Panc1 (cell line): ENCODE measurements around the gene NKX2-2.

Source experiments
- POLR2AphosphoS5 ChIP-seq: IDR thresholded peaks from 2 replicates; pipeline ENCODE4 v1.6.1; 2012; ENCODE audit warnings: mild to moderate bottlenecking, low read depth, low read length, moderate library complexity
- TF ChIP-seq, protein P1 (sequence below): fragments of 450-650 bp; IDR thresholded peaks from 2 replicates; pipeline ENCODE4 v1.5.1; 2017; ENCODE audit warnings: mild to moderate bottlenecking
- TF ChIP-seq, protein P2 (sequence below), 2 experiments: IDR thresholded peaks; 2 replicates each; pipeline ENCODE4 v1.6.1; 2011 to 2012; ENCODE audit warnings: low read depth in 2 of 2, control low read depth in 1 of 2, low read length in 1 of 2, mild to moderate bottlenecking in 1 of 2, moderate library complexity in 1 of 2; ENCODE audit not compliant: insufficient read depth in 1 of 2

DNA sequence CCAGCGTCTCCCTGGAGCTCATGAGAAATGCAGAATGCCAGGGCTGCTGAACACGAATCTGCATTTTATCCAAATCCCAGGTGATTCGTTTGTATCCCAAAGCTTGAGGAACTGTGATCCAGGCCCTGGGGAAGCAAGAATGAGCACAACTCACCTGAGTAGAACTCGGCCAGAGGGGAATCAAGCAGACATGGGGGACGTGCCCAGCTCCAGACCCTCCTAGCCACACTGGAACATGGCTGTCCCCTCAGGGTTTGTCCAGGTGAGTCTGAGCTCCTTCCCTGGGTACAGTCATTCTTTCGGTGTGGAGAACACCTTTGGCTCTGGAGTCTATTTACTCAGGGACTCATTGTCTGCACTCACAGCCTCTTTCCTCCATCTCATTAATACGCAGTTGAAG is 13.3 kb downstream of the NKX2-2 start:
- TF ChIP-seq, protein P1, sequence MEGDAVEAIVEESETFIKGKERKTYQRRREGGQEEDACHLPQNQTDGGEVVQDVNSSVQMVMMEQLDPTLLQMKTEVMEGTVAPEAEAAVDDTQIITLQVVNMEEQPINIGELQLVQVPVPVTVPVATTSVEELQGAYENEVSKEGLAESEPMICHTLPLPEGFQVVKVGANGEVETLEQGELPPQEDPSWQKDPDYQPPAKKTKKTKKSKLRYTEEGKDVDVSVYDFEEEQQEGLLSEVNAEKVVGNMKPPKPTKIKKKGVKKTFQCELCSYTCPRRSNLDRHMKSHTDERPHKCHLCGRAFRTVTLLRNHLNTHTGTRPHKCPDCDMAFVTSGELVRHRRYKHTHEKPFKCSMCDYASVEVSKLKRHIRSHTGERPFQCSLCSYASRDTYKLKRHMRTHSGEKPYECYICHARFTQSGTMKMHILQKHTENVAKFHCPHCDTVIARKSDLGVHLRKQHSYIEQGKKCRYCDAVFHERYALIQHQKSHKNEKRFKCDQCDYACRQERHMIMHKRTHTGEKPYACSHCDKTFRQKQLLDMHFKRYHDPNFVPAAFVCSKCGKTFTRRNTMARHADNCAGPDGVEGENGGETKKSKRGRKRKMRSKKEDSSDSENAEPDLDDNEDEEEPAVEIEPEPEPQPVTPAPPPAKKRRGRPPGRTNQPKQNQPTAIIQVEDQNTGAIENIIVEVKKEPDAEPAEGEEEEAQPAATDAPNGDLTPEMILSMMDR, result no peak
- no peak for TF ChIP-seq POLR2AphosphoS5
- TF ChIP-seq, protein P2, sequence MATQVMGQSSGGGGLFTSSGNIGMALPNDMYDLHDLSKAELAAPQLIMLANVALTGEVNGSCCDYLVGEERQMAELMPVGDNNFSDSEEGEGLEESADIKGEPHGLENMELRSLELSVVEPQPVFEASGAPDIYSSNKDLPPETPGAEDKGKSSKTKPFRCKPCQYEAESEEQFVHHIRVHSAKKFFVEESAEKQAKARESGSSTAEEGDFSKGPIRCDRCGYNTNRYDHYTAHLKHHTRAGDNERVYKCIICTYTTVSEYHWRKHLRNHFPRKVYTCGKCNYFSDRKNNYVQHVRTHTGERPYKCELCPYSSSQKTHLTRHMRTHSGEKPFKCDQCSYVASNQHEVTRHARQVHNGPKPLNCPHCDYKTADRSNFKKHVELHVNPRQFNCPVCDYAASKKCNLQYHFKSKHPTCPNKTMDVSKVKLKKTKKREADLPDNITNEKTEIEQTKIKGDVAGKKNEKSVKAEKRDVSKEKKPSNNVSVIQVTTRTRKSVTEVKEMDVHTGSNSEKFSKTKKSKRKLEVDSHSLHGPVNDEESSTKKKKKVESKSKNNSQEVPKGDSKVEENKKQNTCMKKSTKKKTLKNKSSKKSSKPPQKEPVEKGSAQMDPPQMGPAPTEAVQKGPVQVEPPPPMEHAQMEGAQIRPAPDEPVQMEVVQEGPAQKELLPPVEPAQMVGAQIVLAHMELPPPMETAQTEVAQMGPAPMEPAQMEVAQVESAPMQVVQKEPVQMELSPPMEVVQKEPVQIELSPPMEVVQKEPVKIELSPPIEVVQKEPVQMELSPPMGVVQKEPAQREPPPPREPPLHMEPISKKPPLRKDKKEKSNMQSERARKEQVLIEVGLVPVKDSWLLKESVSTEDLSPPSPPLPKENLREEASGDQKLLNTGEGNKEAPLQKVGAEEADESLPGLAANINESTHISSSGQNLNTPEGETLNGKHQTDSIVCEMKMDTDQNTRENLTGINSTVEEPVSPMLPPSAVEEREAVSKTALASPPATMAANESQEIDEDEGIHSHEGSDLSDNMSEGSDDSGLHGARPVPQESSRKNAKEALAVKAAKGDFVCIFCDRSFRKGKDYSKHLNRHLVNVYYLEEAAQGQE (IDR thresholded peaks at IDR 0.05; ENCODE audit: insufficient read depth in 1 of 2, low read depth in 2 of 2, low read length in 1 of 2), result no peak
